Common myeloid progenitor, CD34-positive (primary cell): ENCODE data around the gene RNF217.
"Not testable (repeated sequence)": the region's sequence is repeated elsewhere in the genome, so short reads cannot be mapped to it uniquely, and the experiment has no call there.

Experiments
- CTCF ChIA-PET: fragments of 350-600 bp; sonication (Branson Sonifier 250); formaldehyde crosslinking; loops from one replicate; lab custom pipeline; 2021; ENCODE audit warnings: antibody characterized with exemption; lab: Charles Lee
- POLR2A ChIA-PET: fragments of 350-600 bp; sonication (Branson Sonifier 250); formaldehyde crosslinking; loops from one replicate; lab custom pipeline; 2021; ENCODE audit warnings: antibody characterized with exemption; lab: Charles Lee
- DNase-seq, 3 donors: peaks; one replicate each; pipeline versions ENCODE4 v3.0.0 to v3.0.0-alpha.2; 2013
- H3K27ac ChIP-seq, 2 experiments: 1 replicate in 1 of 2; 2 replicates in 1 of 2; pipeline ENCODE4 v1.7.0; 2013; ENCODE audit warnings: inconsistent platforms in 2 of 2, low read length in 2 of 2, mild to moderate bottlenecking in 2 of 2, low read depth in 1 of 2, moderate library complexity in 1 of 2; ENCODE audit not compliant: severe bottlenecking in 2 of 2, insufficient read depth in 1 of 2, poor library complexity in 1 of 2
- H3K27me3 ChIP-seq, 5 experiments: replicated peaks in 2 of 5; 1 replicate in 3 of 5; 2 replicates in 2 of 5; pipeline versions ENCODE4 v1.6.1 to v1.7.0; 2013; ENCODE audit warnings: low read length in 4 of 5, mild to moderate bottlenecking in 2 of 5, moderate library complexity in 2 of 5, inconsistent platforms in 1 of 5; ENCODE audit not compliant: insufficient read depth in 5 of 5, control insufficient read depth in 4 of 5
- H3K36me3 ChIP-seq, 4 experiments: 1 replicate in 2 of 4; 2 replicates in 2 of 4; pipeline versions ENCODE4 v1.6.1 to v1.7.0; 2013; ENCODE audit warnings: low read length in 3 of 4, control low read depth in 1 of 4, mild to moderate bottlenecking in 1 of 4; ENCODE audit not compliant: control insufficient read depth in 4 of 4, insufficient read depth in 4 of 4
- H3K4me1 ChIP-seq, 4 experiments: 1 replicate in 3 of 4; 2 replicates in 1 of 4; pipeline versions ENCODE4 v1.6.1 to v1.7.1; 2013; ENCODE audit warnings: low read length in 3 of 4, mild to moderate bottlenecking in 3 of 4, control low read depth in 1 of 4, inconsistent platforms in 1 of 4, moderate library complexity in 1 of 4; ENCODE audit not compliant: control insufficient read depth in 4 of 4, insufficient read depth in 4 of 4; ENCODE audit errors: control extremely low read depth in 1 of 4
- H3K4me3 ChIP-seq, 7 experiments: 1 replicate in 4 of 7; 2 replicates in 3 of 7; pipeline versions ENCODE4 v1.5.1 to v1.7.0; 2013; ENCODE audit warnings: mild to moderate bottlenecking in 7 of 7, low read length in 6 of 7, moderate library complexity in 6 of 7, inconsistent platforms in 2 of 7, low read depth in 2 of 7, control low read depth in 1 of 7; ENCODE audit not compliant: insufficient read depth in 4 of 7, control insufficient read depth in 1 of 7; ENCODE audit errors: extremely low read depth in 1 of 7
- H3K9me3 ChIP-seq, 5 experiments: 1 replicate in 4 of 5; 2 replicates in 1 of 5; pipeline versions ENCODE4 v1.6.1 to v1.7.1; 2013; ENCODE audit warnings: low read length in 4 of 5, mild to moderate bottlenecking in 2 of 5, inconsistent platforms in 1 of 5, low read depth in 1 of 5, moderate library complexity in 1 of 5; ENCODE audit not compliant: control insufficient read depth in 4 of 5, insufficient read depth in 2 of 5; ENCODE audit errors: control extremely low read depth in 1 of 5
- WGBS: methylation state at CpG from one replicate; pipeline ENCODE4 v1.1.5; 2013; ENCODE audit not compliant: insufficient coverage; 5-methylcytosine and 5-hydroxymethylcytosine counted together

Gene RNF217

GRCh38 chr6:125022391-125022989 is 60.3 kb downstream of the RNF217 start:
- DNase-seq, result no peak
- CTCF ChIA-PET, result no interaction called here
- Histone ChIP-seq H3K36me3 (no peaks in the 10 kb centered on the region), H3K27ac (no peak overlapping the region), H3K9me3 (peaks cover 0 to 3% (median 0%) of the 10 kb centered on the region in 5 experiments), H3K27me3 (no peaks in the 10 kb centered on the region), H3K4me1 (no peaks in the 10 kb centered on the region), H3K4me3 (no peak overlapping the region)
- WGBS, result 71% methylated on average over 1 of the region's 1 CpG
- POLR2A ChIA-PET, result no interaction called here

GRCh38 chr6:125025164-125025854 is 63.1 kb downstream of the RNF217 start:
- Histone ChIP-seq H3K4me1 (no peaks in the 10 kb centered on the region), H3K27me3 (no peaks in the 10 kb centered on the region), H3K9me3 (peaks cover 0 to 3% (median 0%) of the 10 kb centered on the region in 5 experiments), H3K27ac (no peak overlapping the region), H3K4me3 (no peak overlapping the region), H3K36me3 (no peaks in the 10 kb centered on the region)
- ChIA-PET POLR2A (no interaction called here), CTCF (no interaction called here)
- no peak for DNase-seq
- WGBS, result 96% methylated on average over 2 of the region's 3 CpGs

GRCh38 chr6:125027287-125027686 is 65.0 kb downstream of the RNF217 start:
- DNase-seq, result no peak
- no peaks in the 10 kb centered on the region for H3K27me3 ChIP-seq
- H3K27ac ChIP-seq, result no peak overlapping the region
- ChIA-PET POLR2A (no interaction called here), CTCF (interaction anchor here (1.5 kb wide), 1 partner anchor 87 kb away, joined by 3 read pairs; no protein-coding TSS in a partner anchor)
- no peak overlapping the region for H3K4me3 ChIP-seq
- peaks cover 0 to 12% (median 0%) of the 10 kb centered on the region in 5 experiments for H3K9me3 ChIP-seq
- no peaks in the 10 kb centered on the region for H3K4me1 ChIP-seq
- H3K36me3 ChIP-seq, result peaks cover 0 to 4% (median under 1%) of the 10 kb centered on the region in 4 experiments
- no CpG with 5 or more reads among the region's 3 CpGs for WGBS

- Histone ChIP-seq H3K27ac (no peak overlapping the region), H3K9me3 (peaks cover 0 to 12% (median 0%) of the 10 kb centered on the region in 5 experiments)
- CTCF ChIA-PET, result no interaction called here
Observed at GRCh38 chr6:125030969-125031368, 68.7 kb downstream of the RNF217 start.

GRCh38 chr6:125031385-125031784 is 69.1 kb downstream of the RNF217 start:
- ChIA-PET CTCF (no interaction called here), POLR2A (no interaction called here)
- 83% methylated on average over 1 of the region's 1 CpG for WGBS
- H3K4me1 ChIP-seq, result no peaks in the 10 kb centered on the region
- H3K27ac ChIP-seq, result no peak overlapping the region
- no peak for DNase-seq
- H3K9me3 ChIP-seq, result peaks cover 0 to 12% (median 0%) of the 10 kb centered on the region in 5 experiments
- H3K4me3 ChIP-seq, result no peak overlapping the region
- H3K27me3 ChIP-seq, result no peaks in the 10 kb centered on the region
- H3K36me3 ChIP-seq, result peaks cover 0 to 4% (median under 1%) of the 10 kb centered on the region in 4 experiments

More at GRCh38 chr6:125030969-125031368, 68.7 kb downstream of the RNF217 start:
- WGBS, result 100% methylated on average over 5 of the region's 6 CpGs
- peaks cover 0 to 4% (median under 1%) of the 10 kb centered on the region in 4 experiments for H3K36me3 ChIP-seq
- no peak for DNase-seq
- no peaks in the 10 kb centered on the region for H3K4me1 ChIP-seq
- POLR2A ChIA-PET, result no interaction called here
- no peaks in the 10 kb centered on the region for H3K27me3 ChIP-seq
- H3K4me3 ChIP-seq, result no peak overlapping the region

GRCh38 chr6:125034929-125035328 is 72.7 kb downstream of the RNF217 start:
- H3K36me3 ChIP-seq, H3K27ac ChIP-seq, POLR2A ChIA-PET, CTCF ChIA-PET, H3K4me1 ChIP-seq, H3K27me3 ChIP-seq, DNase-seq, H3K4me3 ChIP-seq: not testable (repeated sequence)
- H3K9me3 ChIP-seq, result peaks cover 0 to 12% (median 0%) of the 10 kb centered on the region in 5 experiments

- H3K4me1 ChIP-seq, H3K27ac ChIP-seq, H3K9me3 ChIP-seq, CTCF ChIA-PET, DNase-seq, H3K36me3 ChIP-seq, POLR2A ChIA-PET, H3K4me3 ChIP-seq, H3K27me3 ChIP-seq: not testable (repeated sequence)
- 100% methylated on average over 1 of the region's 4 CpGs for whole genome bisulfite sequencing
Observed at GRCh38 chr6:125036486-125036885, 74.2 kb downstream of the RNF217 start.
